HG03521 (cell line): ENCODE measurements around the gene GALNT17.

Source experiments
- ATAC-seq: cut with Tn5 transposase; IDR thresholded peaks from one replicate; pipeline ENCODE4 v1.9.1; 2021; ENCODE audit warnings: mild to moderate bottlenecking, moderate library complexity; ENCODE audit not compliant: unreplicated experiment

The GALNT17 gene

GRCh38 chr7:71657386-71657785, 525.4 kb downstream of the GALNT17 start:
- no peak for ATAC-seq

- no peak for ATAC-seq
Observed at GRCh38 chr7:71659622-71660021, 527.7 kb downstream of the GALNT17 start.

GRCh38 chr7:71661671-71662224, 529.8 kb downstream of the GALNT17 start:
- ATAC-seq: no peak

- no peak for ATAC-seq
Observed at GRCh38 chr7:71665716-71666115, 533.8 kb downstream of the GALNT17 start.

DNA sequence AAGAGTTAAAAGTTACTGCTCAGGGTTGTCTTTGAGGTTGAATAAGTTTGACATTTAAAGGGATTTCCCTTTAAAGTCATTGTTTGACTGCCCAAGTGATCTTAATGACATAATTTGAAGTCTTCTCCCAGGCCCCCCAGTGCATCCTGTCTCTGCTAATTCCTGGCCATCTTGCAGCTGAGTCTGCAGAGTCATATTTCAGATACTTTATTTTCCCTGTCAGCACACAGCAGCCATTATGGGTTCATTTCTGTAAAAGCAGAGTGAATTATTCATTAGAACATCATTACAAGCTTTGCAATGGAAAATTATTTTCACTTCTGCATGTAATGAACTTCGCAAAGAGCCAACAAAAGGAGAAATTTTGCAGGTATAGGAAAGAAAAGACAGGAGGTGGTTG, 536.6 kb downstream of the GALNT17 start:
- ATAC-seq: no peak

- ATAC-seq: no peak
Observed at GRCh38 chr7:71679480-71679879, 547.5 kb downstream of the GALNT17 start.

DNA sequence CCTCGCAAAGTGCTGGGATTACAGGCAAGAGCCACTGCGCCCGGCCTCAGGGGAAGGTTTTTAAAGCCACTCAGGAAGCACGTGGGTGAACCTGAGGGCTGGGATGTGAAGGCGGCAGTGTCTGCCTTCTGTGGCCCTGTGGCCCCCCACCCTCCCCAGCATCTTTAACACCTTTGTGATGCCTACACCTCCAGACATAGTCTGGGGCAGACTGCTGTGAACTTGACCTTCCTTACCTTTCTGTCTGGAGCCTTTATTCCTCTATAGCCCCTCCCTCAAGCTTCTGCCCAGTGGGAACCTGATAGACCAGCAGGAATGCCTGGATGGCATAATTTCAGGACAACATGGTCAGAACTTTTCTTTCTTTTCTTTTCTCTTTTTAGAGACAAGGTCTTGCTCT, 550.2 kb downstream of the GALNT17 start:
- no peak for ATAC-seq

GRCh38 chr7:71682841-71683781, 551.2 kb downstream of the GALNT17 start:
- ATAC-seq: no peak

- ATAC-seq: no peak
Observed at GRCh38 chr7:71687286-71687685, 555.3 kb downstream of the GALNT17 start.

- ATAC-seq: no peak
Observed at GRCh38 chr7:71687831-71688599, 556.1 kb downstream of the GALNT17 start.

DNA sequence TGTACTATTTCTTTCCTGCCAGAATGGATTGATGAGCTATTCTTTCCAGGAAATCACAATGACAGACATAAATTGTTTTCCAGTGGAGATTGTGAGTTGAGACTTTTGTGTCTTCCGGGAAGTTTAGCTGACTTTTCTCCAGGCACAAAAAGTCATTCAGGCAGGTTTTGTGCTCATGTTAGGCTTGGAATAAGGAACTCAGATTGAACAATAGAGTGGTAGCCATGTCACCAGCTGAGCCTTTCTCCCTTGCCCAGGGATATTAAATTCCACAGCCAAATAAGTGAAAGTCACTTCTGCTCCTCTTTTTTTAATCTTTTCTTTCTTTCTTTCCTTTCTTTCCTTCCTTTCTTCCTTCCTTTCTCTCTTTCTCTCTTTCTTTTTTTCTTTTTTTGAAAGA, 559.6 kb downstream of the GALNT17 start:
- no peak for ATAC-seq

GRCh38 chr7:71694665-71695064, 562.7 kb downstream of the GALNT17 start:
- no peak for ATAC-seq

- ATAC-seq: no peak
Observed at GRCh38 chr7:71695186-71695585, 563.2 kb downstream of the GALNT17 start.

- no peak for ATAC-seq
Observed at GRCh38 chr7:71696511-71696910, 564.6 kb downstream of the GALNT17 start.

DNA sequence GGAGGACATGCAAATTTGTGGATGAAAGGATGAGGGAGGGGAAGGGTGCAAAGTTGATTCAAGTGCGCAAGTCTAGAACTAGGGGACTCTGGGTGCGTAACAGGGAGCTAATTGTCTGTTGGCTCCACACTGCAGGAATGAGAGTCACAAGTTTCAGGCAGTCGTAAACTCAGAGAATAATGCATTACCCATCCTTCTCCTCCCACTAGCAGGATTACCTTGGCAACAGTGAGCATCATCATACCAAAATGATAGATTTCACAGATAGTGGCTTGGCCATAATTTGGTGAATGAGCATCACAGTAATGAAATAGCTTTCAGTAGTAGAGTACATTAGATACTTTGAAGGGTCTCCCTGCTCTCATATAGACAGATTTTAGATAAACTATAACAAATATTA, 565.5 kb downstream of the GALNT17 start:
- ATAC-seq: no peak

DNA sequence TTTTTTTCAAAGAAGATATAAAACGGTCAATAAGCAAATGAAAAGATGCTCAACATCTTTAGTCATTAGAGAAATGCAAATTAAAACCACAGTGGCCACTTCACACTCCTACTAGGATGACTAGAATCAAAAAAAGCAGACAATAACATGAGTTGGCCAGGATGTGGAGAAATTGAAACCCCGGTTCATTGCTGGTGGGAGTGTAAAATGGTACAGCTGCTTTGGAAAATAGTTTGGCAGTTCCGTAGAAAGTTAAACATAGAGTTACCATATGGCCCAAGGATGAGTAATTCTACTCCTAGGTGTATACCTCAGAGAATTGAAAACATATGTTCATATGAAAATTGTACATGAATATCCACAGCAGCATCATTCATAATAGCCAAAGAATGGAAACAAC, 573.3 kb downstream of the GALNT17 start:
- no peak for ATAC-seq

- ATAC-seq: no peak
Observed at GRCh38 chr7:71705901-71706596, 574.1 kb downstream of the GALNT17 start.

GRCh38 chr7:71706597-71706975, 574.6 kb downstream of the GALNT17 start:
- ATAC-seq: no peak

- ATAC-seq: no peak
Observed at GRCh38 chr7:71707041-71707440, 575.1 kb downstream of the GALNT17 start.

DNA sequence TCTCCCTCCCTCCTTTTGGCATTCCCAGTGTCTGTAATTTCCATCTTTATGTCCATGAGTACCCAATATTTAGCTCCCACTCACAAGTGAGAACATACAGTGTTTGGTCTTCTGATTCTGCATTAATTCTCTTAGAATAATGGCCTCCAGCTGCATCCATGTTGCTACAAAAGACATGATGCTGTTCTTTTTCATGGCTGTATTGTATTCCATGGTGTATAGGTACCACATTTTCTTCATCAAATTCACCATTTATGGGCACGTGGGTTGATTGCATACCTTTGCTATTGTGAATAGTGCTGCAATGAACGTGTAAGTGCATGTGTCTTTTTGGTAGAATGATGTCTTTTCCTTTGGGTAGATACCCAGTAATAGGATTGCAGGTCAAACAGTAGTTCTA, 576.8 kb downstream of the GALNT17 start:
- no peak for ATAC-seq

DNA sequence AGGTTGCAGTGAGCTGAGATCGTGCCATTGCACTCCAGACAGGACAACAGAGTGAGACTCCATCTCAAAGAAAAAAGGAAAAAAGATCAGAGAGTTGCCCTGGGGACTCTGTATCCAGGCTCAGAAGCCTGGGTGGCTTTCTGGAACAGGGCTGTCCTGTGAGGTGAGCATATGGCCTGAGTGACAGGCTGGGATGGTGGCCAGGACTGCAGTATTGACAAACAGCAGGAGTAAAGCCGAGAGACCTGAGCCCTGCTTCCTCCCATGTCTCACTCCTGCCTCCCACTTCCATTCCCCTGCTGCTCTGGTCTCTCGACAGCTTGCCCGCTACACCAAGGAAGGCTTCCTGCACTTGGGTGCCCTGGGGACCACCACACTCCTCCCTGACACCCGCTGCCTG, 578.5 kb downstream of the GALNT17 start:
- no peak for ATAC-seq
